LoVo (cell line): ENCODE measurements around the gene TOR1B.

Experiments
- DNase-seq: peaks from one replicate; pipeline ENCODE4 v3.0.0-alpha.2; 2016; ENCODE audit warnings: low spot score

The TOR1B gene

DNA sequence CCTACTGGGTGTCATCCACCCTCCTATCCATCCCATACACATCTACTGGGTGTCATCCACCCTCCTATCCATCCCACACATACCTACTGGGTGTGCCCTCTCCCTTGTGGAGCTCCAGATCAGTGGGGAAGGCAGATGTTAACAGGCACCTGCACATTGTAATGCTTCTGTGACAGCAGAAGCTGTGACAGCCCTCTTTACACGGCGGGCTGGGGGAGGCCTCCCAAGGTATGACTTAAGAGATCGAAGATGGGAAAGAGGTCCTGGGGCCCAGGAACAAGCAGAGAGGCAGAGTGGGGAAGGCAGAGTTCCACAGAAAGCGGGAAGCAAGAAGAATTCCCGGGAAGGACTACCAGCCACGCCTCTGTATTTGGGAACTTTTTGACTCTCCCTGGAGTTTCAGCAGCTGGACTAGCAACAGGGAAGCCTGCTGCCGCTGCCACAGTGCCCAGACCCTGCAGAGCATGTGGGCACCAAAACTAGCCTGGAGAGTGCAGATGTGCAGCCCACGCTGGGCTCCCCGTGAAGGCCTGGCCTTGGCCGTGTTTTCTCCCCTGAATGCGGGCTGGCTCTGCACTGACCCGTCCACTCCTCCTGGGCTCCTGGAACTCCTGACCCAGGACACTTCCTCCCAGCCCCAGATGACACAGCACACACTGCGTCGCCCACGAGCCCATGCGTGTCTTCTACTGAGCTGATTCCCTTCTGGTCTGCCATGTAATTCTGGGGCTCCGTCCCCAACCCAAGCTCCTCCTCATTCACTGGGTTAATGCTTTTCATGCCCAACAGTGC lies 11.6 kb downstream of the TOR1B start:
- DNase-seq, result no peak

DNA sequence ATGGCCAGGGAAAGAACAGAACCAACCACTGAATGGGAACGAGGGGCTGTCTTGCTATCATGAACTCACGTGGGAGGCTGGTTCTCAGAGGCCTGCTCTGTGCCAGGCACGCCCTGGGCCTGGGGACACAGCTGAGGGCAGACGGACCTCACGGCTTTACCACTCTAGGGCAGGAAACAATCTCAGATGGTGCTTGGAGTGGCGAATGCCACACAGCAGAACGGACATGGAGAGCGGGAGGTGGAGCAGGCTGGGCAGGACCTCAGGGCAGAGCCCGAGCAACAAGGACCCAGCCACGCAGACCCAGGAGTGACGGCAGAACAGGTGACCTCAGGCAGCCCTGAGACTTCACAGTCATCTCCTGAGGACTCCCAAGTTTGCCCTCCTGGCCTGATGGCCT lies 12.3 kb downstream of the TOR1B start:
- no peak for DNase-seq

DNA sequence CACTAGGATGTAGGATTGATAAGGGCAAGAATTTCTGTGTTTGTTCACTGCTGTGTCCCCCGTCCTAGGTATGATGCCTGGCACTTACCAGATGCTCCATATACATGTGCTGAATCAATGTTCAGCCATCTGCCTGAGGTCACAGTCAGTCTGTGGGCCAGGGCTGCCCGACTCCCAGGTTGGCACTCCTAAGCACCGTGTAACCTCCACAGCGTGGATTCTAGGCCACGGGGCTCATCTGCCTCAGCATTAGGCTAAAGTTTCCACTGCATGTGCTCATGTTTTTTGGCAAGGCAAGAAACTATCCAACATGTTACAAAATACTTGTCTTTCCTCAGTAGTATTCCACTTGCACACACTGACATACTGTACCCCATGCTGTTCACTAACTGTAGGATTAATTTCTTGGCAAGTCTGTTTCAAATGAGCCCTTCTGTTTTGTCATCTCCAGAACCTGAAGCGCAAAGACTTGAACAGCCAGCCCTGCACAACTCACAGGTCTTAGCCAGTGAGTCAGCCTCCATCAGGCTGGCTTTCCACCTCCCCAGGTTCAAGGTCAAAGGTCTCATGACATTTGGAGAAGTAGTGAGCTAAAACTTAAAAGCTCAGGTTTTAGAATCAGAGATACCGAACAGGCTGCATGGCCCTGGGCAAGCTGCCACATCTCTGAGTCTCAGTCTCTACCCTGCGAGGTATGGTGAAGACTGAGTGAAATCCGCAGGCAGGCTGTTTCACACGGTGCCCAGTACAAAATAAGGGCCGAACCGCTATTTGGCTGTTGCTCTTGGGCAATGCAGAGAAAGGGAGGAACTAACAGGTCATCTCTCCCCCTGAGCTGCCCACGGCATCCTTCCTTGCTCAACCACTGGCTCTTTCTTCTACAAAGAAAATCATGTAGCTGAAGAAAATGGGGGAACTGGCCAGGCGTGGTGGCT lies 13.8 kb downstream of the TOR1B start:
- DNase-seq, result no peak

DNA sequence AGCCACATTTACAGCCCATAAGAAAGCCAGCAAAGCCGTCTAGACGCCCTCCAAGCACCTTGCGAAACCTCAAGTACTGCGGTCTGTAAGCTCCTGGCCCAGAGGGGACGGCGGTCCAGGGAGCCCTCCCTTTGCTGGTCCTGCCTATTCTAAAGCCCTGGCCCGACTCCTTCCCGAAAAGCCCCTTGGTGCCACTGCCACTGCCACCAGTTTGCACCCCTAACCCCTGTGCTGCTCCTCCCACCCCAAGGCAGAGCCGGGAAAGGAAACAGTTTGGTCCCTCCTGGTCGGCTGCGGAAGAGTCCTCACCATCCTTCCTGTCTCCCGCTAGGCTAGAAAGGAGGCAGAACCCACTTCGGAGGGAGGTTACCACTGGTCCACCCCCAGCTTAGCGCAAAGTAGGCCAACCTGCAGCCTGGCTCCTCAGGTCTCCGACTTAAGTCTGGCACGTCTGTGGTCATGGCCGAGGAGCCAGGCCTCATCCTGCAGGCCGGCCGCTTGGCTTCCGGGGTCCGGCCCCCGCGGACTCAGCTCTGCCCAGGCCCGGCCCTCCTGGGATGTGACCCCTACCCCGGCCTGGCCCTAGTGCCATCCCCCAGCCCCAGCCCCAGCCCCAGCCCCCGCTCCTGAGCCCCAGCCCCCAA lies 20.0 kb downstream of the TOR1B start:
- no peak for DNase-seq

DNA sequence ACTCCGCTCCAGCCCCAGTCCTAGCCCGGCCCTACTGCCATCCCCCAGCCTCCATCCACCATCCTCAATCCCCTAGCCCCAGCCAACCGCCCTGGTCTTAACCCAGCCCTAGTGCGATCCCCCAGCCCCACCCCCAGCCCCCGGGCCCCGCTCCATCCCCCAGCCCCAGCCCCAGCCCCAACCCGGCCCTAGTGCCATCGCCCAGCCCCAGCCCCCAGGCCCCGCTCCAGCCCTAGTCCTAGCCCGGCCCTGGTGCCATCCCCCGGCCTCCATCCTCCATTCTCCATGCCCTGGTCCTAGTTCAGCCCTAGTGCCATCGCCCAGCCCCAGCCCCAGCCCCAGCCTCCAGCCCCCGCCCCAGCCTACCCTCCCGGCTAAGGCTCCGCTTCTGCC lies 20.6 kb downstream of the TOR1B start:
- DNase-seq, result no peak

DNA sequence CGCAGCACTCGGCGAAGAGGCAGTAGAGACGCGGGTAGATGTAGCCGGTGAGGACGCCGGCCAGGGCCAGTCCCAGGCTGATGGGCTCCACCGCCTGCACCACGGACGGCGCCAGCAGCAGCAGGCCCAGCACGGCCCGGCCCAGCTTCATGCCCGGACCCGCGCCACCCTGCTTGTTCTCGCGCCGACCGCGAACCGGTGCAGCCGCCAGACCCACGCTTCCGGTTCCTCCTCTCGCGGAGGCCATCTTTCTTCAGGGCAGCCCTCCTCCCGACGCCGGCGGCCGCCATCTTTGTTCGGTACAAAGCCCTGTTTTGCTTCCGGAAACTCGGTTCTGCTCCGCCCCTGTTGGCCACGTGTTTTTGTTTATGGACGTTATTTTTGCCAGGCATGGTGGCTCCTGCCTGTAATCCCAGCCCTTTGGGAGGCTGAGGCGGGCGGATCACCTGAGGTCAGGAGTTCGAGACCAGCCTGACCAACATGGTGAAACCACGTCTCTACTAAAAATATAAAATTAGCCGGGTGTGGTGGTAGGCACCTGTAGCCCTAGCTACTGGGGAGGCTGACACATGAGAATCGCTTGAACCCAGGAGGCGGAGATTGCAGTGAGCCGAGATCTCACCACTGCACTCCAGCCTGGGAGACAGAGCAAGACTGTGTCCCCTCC lies 21.1 kb downstream of the TOR1B start, which contains the start of gene TOR1A:
Gene TOR1A (minus strand): TSS at position 202 of the 667 bp plus-strand sequence. CDS start 51 bp downstream, at position 151.
- peak; percentile 97 for DNase-seq

DNA sequence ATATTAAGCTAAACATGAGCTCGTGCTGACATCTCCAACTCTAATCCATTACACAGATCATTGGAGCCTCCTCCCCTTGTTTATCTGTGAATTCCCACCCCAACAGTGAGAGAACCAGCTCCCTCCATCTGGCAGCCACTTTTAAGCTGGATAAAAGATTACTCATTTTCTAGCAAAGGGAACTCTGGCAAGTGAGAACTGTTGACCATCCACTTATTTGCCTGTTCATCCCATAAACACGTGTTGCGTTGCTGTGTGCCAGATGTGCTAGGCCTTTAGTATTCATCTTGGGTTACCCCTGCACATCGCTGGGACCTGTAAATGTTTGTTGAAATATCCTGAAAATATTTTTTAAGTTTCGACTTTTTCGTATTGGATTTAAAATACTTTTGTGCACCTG lies 23.4 kb downstream of the TOR1B start:
- no peak for DNase-seq

DNA sequence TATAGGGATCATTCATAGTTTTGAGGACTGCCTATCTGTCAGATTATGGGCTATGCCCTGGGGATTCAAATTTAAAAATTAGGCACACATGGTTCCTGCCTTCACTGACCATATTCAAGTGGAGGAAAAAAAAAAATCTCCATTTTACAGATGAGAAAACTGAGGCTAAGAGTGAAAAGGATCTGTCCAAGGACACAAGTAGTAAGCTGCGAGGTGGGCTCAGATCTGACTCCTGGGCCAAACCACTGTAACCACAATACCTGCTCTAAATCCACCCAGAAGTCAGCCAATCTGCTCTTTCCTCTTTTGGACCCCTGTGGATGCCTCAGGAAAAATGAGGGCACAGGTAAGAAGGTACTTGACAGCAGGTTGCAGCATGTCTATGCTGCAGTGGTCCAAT lies 23.8 kb downstream of the TOR1B start:
- DNase-seq, result no peak

DNA sequence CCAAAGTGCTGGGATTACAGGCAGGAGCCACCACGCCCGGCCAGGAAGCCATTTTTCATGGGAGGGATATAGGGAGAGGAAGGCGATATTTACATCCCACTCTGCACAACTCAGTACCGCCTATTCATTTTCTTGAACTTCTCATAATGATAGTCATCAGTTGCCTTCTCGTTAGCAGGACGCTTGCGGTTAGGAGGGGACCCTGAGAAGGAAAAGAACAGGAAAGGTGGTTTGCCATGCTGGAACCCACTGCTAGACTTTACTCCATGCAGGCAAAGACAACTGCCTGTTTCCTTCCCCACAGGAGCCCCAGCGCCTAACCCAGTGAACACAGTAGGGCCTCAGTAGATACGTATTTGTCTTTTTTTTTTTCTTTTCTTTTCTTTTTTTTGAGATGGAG lies 25.1 kb downstream of the TOR1B start:
- no peak for DNase-seq

DNA sequence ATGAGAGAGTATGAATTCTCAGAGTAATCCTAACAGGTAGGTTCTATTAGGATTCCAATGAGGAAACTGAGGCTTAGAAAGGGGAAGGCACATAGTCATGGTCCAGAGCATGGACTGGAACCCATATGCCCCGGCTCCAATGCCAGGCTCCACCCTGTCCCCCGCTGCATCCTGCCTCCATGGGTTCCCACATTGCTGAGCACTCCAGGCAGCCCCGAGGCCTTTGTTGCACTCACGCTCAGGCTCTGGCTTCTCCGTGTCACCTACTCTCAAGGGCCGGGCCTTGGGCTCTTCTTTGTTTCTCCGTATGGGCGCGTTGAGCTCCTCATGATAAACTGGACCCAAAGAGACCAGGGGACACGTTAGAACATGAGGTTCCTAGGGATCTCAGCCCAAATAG lies 26.0 kb downstream of the TOR1B start:
- no peak for DNase-seq

DNA sequence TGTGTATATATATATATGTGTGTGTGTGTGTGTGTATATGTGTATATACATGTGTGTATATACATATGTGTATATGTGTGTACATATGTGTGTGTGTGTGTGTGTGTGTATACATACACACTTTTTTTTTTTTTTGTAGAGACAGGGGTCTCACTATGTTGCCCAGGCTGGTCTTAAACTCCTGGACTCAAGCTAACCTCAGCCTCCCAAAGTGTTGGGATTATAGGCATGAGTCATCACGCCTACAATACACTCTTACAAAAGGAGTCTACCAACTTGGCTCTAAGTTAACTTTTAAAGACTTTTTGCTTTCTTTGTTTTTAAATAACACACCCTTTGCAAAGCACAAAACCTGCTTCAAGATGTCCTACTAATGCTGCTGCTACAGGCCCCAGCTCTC lies 30.0 kb downstream of the TOR1B start:
- no peak for DNase-seq

DNA sequence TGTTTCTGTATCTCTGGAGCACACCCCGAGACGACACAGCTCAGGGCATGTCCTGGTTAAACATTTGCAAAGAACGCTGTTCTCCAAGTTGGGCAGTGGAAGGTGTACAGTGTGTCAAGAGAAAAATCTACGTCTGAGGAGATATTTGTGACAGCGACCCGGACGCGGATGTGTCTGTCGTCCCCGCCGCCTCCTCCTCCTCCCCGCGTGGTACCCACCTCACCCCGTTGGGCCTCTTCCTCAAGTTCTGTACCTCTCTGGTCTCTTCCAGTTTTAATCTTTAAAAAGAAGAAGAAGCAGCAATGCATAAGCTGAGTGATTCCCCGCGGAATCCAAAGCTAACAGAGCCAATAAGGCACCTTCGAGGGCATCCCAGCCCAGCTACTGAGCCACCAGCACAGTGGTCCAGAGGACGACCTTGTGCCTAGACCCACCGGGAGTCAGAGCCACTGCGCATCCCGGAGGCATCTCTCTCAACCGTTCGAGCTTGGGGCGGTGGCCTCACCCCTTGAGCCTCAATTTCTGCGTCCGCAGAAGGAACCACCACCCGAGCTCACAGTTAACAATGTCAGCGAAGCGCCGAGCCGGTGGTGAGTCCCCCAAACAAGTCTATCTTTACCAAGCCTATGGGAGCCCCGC lies 31.6 kb downstream of the TOR1B start:
- no peak for DNase-seq

DNA sequence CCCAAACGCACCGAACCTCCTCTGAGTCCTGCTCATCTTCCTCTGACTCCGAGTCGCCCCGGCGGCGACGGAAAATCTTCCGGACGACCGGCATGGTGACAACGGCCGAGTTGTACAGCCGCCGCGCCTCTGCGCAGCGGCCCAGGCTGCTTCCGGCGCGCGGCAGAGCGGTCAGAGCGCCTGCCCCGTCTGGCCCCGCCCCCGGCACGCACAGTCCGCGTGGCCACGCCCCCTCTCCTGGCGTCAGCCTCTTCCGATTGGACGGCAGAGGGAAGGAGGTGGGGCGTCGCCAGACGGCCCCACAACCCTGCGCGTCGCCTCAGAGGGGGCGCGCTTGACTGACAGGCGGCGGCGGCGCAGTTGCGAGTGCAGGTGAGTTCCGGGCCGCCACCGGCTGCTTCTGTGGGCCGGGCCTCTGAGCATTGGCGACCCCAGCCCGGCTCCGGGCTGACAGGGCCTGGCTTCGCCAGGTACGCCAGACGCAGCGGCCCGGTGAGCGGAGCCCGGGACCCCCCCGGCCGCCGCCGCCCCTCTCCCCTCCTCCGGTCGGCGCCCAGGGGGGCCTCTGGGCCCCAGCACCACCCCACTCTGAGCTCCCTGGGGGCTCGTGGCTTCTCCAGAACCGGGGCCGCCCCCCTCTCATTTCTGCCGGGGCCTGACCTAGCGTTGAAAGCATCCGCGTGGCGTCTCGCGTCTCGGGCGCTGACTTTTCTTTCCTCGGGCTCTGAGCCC lies 32.3 kb downstream of the TOR1B start, which contains the start of the genes C9orf78 and USP20:
Gene C9orf78 (minus strand): TSS at position 148 of the 732 bp plus-strand sequence. CDS start 54 bp downstream, at position 94.
Gene USP20 (plus strand): TSS at position 331 of the 732 bp plus-strand sequence. CDS start 17,098 bp downstream, outside the sequence.
- peak; percentile 99 for DNase-seq

DNA sequence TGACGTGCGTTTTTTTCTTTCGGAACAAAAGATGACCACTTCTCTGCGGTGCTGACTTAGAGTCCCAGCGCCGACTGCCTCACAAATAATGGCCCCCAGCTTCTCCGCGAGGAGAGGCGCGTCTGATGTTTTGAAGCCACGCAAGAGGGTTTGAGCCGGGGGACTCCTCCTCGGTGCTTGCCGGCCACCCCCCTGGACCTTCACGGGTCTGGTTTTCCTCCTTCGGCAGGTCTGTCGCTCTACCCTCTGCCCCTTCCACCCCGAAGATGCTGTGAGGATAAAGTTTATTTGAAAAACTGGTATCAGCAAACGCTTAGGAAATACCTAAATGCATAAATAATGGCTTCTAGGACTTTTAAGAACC lies 32.9 kb downstream of the TOR1B start:
- DNase-seq, result no peak

DNA sequence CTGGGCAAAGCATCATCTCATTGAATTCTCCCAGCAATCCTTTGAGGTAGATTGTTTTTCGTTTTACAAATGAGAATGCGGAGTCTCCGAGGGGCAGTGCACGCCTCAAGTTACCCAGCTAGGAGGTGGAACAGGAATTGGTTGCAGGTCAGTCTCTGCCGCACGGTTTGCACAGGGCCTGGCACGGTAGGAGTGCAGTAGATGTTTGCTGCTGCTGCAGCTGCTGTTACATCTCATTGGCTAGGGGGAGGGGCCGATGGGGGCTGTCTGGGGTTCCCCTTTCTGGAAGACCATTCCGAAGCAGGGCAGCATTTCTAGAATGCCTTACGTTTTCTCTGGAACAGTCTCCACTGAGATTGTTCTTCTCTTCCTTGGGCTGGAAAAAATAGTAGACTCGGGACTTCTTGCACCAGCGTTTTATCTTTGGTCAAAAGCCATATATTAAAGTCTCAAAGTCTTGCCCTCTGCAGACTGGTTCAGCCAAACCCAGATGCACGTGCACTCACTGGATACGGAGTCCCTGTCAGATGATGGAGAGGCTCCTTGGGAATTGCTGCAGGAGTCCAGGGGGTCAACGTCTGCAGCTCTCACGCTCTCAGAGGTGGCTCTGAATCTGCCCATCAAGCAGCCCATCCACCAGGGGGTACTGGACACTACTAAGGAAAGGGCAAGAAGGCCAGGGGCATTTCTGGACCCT lies 33.5 kb downstream of the TOR1B start:
- DNase-seq, result no peak

DNA sequence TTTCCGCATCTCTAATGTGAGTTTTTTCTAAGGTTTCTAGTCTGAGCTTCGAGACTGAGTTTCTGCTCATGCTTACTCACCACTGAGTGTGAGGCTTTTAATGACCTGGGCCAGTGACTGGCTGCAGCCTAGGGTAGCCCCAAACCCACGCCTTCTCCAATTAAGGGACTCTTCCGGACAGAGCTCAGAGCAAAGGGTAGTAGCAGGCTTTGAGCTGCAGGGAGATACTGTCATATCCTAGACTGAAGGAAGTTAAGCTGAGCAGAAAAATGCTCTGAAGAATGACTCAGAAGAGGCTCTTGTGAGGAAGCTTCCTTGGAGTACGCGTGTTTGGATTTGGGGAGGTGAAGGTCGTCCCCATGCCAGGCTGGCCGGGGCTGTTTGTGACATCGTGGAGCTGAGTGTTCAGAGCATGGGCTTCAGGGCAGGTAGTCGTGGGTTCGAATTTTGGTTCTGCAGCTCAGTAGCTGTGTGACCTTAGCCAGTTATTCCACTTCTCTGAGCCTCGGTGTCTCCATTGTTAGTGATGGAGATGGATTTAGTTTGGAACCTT lies 35.8 kb downstream of the TOR1B start:
- DNase-seq, result no peak

DNA sequence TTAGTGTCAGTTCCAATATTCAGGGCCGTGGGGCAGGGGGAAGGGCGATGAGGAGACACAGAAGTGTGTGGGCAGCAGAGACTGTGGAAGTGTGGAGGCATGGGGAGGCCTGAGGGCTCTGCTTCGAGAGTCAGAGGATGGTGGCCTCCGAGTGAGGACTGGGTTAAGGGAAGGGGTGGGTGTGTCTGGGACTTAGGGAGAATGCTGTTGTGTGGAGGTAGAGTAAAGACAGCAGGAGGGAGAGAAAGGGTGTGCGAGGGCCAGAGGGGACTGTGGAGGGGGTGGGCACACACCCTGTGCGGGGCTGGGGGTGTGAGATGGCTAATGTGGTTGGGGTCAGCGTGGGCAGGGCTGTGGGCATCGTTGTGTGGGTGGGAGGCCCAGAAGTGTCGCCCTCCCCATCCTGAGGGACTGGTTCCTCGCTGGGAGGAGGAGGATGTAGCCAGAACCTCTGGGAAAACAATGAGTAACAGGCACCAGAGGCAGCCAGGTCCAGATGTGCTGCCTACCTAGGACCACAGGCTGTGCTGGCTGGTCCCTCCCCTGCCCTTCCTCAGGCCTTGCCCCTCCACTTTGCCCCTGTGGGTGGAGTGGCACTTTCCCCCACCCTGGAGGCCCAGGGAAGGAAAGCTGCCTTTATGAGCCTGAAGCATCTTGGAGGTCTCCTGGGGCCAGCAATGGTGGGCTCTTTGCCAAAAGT lies 36.5 kb downstream of the TOR1B start:
- DNase-seq, result no peak

DNA sequence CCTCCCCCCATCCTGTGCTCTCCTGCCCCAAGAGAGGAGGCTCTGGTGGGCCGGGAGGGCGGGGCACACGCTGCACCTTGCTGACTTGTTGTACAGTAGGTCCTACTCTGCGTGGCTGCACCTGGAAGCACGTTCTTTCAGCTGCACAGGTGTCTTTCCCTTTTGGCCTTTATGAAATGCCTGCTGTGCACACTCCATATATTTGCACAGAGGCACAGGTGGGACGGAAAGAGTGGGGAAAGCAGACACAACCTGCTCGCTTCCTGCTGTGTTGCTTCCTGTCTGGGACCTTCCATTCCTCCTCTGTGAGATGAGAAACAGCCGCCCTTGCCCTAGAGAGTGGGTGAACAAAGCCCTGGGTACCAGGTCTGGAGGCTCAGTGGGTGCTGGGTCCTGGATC lies 37.0 kb downstream of the TOR1B start:
- no peak for DNase-seq

DNA sequence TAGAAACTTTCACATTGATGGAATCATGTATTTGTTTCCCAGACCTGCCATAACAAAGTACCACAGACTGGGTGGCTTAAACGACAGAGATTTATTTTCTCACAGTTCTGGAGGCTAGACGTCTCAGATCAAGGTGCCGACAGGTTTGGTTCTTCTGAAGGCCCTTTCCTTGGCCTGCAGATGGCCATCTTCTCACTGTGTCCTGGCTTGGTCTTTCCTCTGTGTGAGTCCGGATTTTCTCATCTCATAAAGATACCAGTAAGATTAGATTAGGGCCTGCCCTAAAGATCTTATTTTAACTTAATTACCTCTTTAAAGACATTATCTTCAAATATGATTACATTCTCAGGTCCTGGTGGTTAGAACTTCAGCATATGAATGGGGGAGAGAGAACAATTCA lies 38.1 kb downstream of the TOR1B start:
- DNase-seq, result no peak
